Keratinocyte (primary cell): Measurements from ENCODE around the gene ACER3. TPM values are rescaled to one million over a fixed set of nuclear protein-coding genes. Genes with fewer than 3 reads are reported as not detected.
A peak's percentile ranks its signal among the peaks of the same experiment; 100 is the strongest.

ENCODE experiments used
- DNase-seq: peaks from one replicate; pipeline ENCODE4 v3.0.0-alpha.2; 2011; ENCODE audit warnings: low read depth, missing footprints, low spot score
- FAIRE-seq: peaks from 2 replicates; lab custom pipeline; 2011; peaks lifted over from hg19 to GRCh38; lab: Jason Lieb, UNC
- H2AFZ ChIP-seq: 2 replicates; pipeline ENCODE4 v1.6.0; 2012; ENCODE audit warnings: low read length, control low read depth, inconsistent platforms; ENCODE audit not compliant: control insufficient read depth
- H3K27ac ChIP-seq: 2 replicates; pipeline ENCODE4 v1.5.1; 2011; ENCODE audit warnings: low read length; ENCODE audit not compliant: control insufficient read depth, insufficient read depth
- H3K27me3 ChIP-seq: 3 replicates; pipeline ENCODE4 v1.6.0; 2011; ENCODE audit warnings: low read length; ENCODE audit not compliant: control insufficient read depth, insufficient read depth; ENCODE audit errors: extremely low read depth
- H3K36me3 ChIP-seq, 2 experiments: 2 replicates in 1 of 2; 3 replicates in 1 of 2; pipeline ENCODE4 v1.5.1; 2011; ENCODE audit warnings: low read length in 2 of 2, mild to moderate bottlenecking in 1 of 2; ENCODE audit not compliant: control insufficient read depth in 2 of 2, insufficient read depth in 2 of 2; ENCODE audit errors: extremely low read depth in 1 of 2
- H3K4me1 ChIP-seq: 3 replicates; pipeline ENCODE4 v1.5.1; 2011; ENCODE audit warnings: low read length; ENCODE audit not compliant: control insufficient read depth, insufficient read depth; ENCODE audit errors: extremely low read depth
- H3K4me2 ChIP-seq: 3 replicates; pipeline ENCODE4 v1.6.0; 2011; ENCODE audit warnings: low read depth, low read length; ENCODE audit not compliant: control insufficient read depth, insufficient read depth; ENCODE audit errors: extremely low read depth
- H3K4me3 ChIP-seq, 3 experiments: fragments of 200-600 bp in 1 of 3; sonication (generic) in 1 of 3; 2 replicates in 2 of 3; 3 replicates in 1 of 3; pipeline ENCODE4 v1.5.1; 2011 to 2016; ENCODE audit warnings: low read length in 3 of 3, mild to moderate bottlenecking in 3 of 3, control low read depth in 2 of 3, inconsistent platforms in 1 of 3, low read depth in 1 of 3, mixed read lengths in 1 of 3, mixed run types in 1 of 3, moderate library complexity in 1 of 3; ENCODE audit not compliant: control insufficient read depth in 2 of 3, insufficient read depth in 2 of 3; ENCODE audit errors: extremely low read depth in 1 of 3
- H3K79me2 ChIP-seq: 2 replicates; pipeline ENCODE4 v1.6.0; 2012; ENCODE audit warnings: low read length; ENCODE audit not compliant: control insufficient read depth, insufficient read depth
- H3K9ac ChIP-seq: 3 replicates; pipeline ENCODE4 v1.6.0; 2011; ENCODE audit warnings: low read length; ENCODE audit not compliant: control insufficient read depth, insufficient read depth; ENCODE audit errors: extremely low read depth
- H3K9me1 ChIP-seq: 3 replicates; pipeline ENCODE4 v1.6.0; 2011; ENCODE audit warnings: low read length; ENCODE audit not compliant: control insufficient read depth, insufficient read depth; ENCODE audit errors: extremely low read depth
- H3K9me3 ChIP-seq: 2 replicates; pipeline ENCODE4 v1.5.1; 2012; ENCODE audit warnings: low read depth, low read length; ENCODE audit not compliant: control insufficient read depth
- H4K20me1 ChIP-seq: 3 replicates; pipeline ENCODE4 v1.6.0; 2011; ENCODE audit warnings: low read length; ENCODE audit not compliant: control insufficient read depth, insufficient read depth; ENCODE audit errors: extremely low read depth
- CTCF ChIP-seq, 3 experiments: IDR thresholded peaks in 1 of 3; conservative IDR thresholded peaks in 1 of 3; optimal IDR thresholded peaks in 1 of 3; 2 replicates in 2 of 3; 3 replicates in 1 of 3; pipeline versions ENCODE3 to v1.5.1; 2011; ENCODE audit warnings: low read length in 3 of 3, mild to moderate bottlenecking in 3 of 3, moderate library complexity in 2 of 3, control low read depth in 1 of 3, inconsistent platforms in 1 of 3; ENCODE audit not compliant: insufficient read depth in 2 of 3; ENCODE audit errors: extremely low read depth in 1 of 3
- EZH2 ChIP-seq: IDR thresholded peaks from one replicate; pipeline ENCODE4 v1.6.1; 2012; ENCODE audit warnings: inconsistent platforms, mild to moderate bottlenecking, low read length, moderate library complexity
- dilution Hi-C: fragments of 300-500 bp; cut with MboI; formaldehyde crosslinking; loops from one replicate; pipeline ENCODE4 v1.7.0; 2020; ENCODE audit warnings: low sequenced_read_pairs; ENCODE audit not compliant: extremely low pct_ligation_motif_present
- polyA plus RNA-seq, 5 experiments: library from polyadenylated mRNA; depleted of rRNA in 3 of 5; stranded (reverse) in 3 of 5; stranded (forward) in 1 of 5; unstranded in 1 of 5; fragments of >200 nt; gene quantifications; 1 replicate in 1 of 5; 2 replicates in 3 of 5; 3 replicates in 1 of 5; pipeline versions ENCODE4 v1.2.1 to v1.2.3, GENCODE V29; 2011 to 2012; ENCODE audit warnings: missing spikeins in 2 of 5, low read depth in 1 of 5, low replicate concordance in 1 of 5

Gene ACER3
- polyA plus RNA-seq, 1 donor (not counting 4 experiments of a cell fraction or from before 2014, with no cell fraction given): 55.0 TPM

- no peaks in the 10 kb centered on the region for H3K9me1 ChIP-seq
- peak overlapping the region; percentile 56 for H2AFZ ChIP-seq
- dilution Hi-C loops: no loop called here
- TF ChIP-seq CTCF (optimal IDR thresholded peaks at IDR 0.05 in 1 of 3, IDR thresholded peaks at IDR 0.05 in 1 of 3, conservative IDR thresholded peaks at IDR 0.05 in 1 of 3; ENCODE audit: extremely low read depth in 1 of 3, insufficient read depth in 2 of 3, low read length in 3 of 3) (no peak), EZH2 (no peak)
- peak overlapping the region; percentile 18 for H3K9ac ChIP-seq
- no peaks in the 10 kb centered on the region for H3K9me3 ChIP-seq
- H3K27me3 ChIP-seq: no peaks in the 10 kb centered on the region
- DNase-seq: no peak
- peak; percentile 79 for FAIRE-seq
- no peaks in the 10 kb centered on the region for H4K20me1 ChIP-seq
- peaks cover 13% of the 10 kb centered on the region for H3K4me1 ChIP-seq
- H3K79me2 ChIP-seq: no peaks in the 10 kb centered on the region
- peak overlapping the region in 1 of 3 experiments; percentile 26 for H3K4me3 ChIP-seq
- no peaks in the 10 kb centered on the region for H3K36me3 ChIP-seq
- H3K4me2 ChIP-seq: peak overlapping the region; percentile 52
- no peak overlapping the region for H3K27ac ChIP-seq
Observed at GRCh38 chr11:76830639-76831327, 29.9 kb upstream of the ACER3 start.

DNA sequence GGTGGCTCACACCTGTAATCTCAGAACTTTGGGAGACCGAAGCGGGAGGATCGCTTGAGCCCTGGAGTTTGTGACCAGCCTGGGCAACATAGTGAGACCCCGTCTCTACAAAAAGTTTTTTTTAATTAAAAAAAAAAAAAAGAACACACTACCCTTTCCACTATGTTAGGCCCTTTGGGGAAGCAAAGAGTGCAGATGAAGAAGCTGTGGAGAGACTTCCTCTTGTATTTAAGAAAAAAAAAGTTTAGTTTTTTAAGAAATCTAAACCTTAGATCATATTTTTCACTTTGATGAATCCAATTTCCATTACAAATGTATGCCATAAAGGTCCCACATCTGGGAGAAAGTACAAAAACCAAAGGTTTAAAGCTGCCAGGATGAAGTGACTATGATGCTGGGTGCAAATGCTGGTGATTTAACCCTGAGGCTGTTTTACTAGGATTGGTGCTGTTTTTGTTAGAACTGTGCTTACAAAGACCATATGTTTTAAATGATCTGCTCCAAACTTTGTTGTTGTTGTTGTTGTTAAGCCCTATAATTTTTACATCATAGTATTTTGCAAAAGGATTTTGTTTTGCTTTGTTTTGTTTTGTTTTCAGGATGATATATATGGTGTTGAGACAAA, 28.9 kb upstream of the ACER3 start:
- TF ChIP-seq EZH2 (no peak), CTCF (optimal IDR thresholded peaks at IDR 0.05 in 1 of 3, IDR thresholded peaks at IDR 0.05 in 1 of 3, conservative IDR thresholded peaks at IDR 0.05 in 1 of 3; ENCODE audit: extremely low read depth in 1 of 3, insufficient read depth in 2 of 3, low read length in 3 of 3) (no peak)
- Histone ChIP-seq H2AFZ (no peak overlapping the region), H3K36me3 (no peaks in the 10 kb centered on the region), H4K20me1 (no peaks in the 10 kb centered on the region), H3K9me3 (no peaks in the 10 kb centered on the region), H3K4me1 (peaks cover 16% of the 10 kb centered on the region), H3K27me3 (no peaks in the 10 kb centered on the region), H3K27ac (no peak overlapping the region), H3K4me2 (no peak overlapping the region), H3K9ac (no peak overlapping the region), H3K9me1 (no peaks in the 10 kb centered on the region), H3K4me3 (no peak overlapping the region), H3K79me2 (no peaks in the 10 kb centered on the region)
- no peak for DNase-seq
- dilution Hi-C loops: no loop called here
- no peak for FAIRE-seq
